ENCODE results near the gene ZSWIM5. TPM values are rescaled to one million over a fixed set of nuclear protein-coding genes. Genes with fewer than 3 reads are reported as not detected.

Gene ZSWIM5
- total RNA-seq, 1 experiment from 2014 or later = 7.9 TPM

DNA sequence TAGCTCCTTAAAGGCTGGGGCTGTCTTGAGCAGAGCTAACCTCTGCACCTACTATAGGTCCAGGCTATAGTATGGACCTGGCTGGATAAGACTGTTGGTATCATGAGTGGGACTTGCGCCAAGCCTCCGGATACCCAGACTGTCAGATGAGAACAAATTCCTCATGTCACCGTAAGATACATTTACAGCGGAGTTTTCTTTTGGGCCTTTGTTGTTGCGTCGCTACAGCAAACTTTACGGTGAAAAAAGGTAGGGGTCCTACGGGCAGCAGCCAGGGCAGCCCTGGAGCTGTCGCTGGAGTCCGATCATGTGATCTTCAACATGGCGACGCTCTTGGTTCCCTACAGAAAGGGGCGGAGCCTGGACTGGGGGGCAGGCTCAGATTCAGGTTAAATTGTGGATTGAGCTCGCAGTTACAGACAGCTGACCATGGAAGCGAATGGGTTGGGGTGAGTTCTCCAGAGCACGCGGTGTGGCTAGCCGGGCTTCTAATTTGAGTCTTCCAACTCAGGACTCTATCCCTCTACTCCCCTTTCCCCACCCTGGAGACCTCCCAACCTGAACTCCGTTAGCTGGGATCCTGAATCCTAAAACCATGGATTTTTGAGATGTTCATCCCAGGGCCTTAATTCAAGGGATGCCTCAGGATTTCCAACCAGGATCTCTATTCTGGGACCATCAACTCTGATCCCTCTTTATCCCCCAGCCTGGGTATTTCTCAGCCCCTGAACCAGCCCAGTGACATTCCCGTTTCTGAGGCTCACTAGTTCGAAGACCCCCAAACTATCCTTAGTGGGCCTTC lies 194.4 kb downstream of the ZSWIM5 start, which contains the start of gene UROD:
Gene UROD, plus strand, starts transcription at position 418 of the 802 bp plus-strand sequence. Its CDS starts 12 bp downstream, at position 430.
- peak within 1 kb of the TSS; percentile 80 for H3K27ac ChIP-seq (ENCODE audit: low read length)
- peak within 1 kb of the TSS; percentile 89 to 94 for H3K4me3 ChIP-seq (ENCODE audit: low read depth in 2 of 2, low read length in 2 of 2)
- no TSS peak for BruUV-seq (replicated peaks)
- ATAC-seq (peak; percentile 84), DNase-seq (ENCODE audit: low read depth, low spot score) (peak; percentile 94)
- no peaks in the 10 kb centered on the region; the same call in 1 of the 2 replicates for H3K36me3 ChIP-seq (ENCODE audit: control insufficient read depth, insufficient read depth, low read length)
- intact Hi-C loops (cut with micrococcal nuclease; ENCODE audit: unreplicated experiment) (loop anchor here (1.0 to 10.0 kb wide), 4 partner anchors 175 to 480 kb away; partner anchors contain the start of genes TESK2 and ZSWIM5), in situ Hi-C loops (cut with HindIII; ENCODE audit: low pct_unique_long_range_greater_than_20kb, low sequenced_read_pairs) (no loop called here)
- ChIA-PET POLR2A (interaction anchor here (0.6 to 0.7 kb wide), 2 partner anchors 23 to 293 kb away, joined by 3 read pairs; no protein-coding TSS in a partner anchor), CTCF (interaction anchor here (1.1 to 1.4 kb wide), 3 partner anchors 212 to 480 kb away, joined by 3 to 6 read pairs (median 3); partner anchors contain the start of gene PLK3)
- TF ChIP-seq POLR2AphosphoS5 (IDR thresholded peaks at IDR 0.05; ENCODE audit: low read depth, low read length) (peak; percentile 92), SIN3A (IDR thresholded peaks at IDR 0.05; ENCODE audit: borderline replicate concordance, insufficient read depth, low read depth, low read length) (peak; percentile 99), REST (IDR thresholded peaks at IDR 0.05; ENCODE audit: insufficient read depth in 1 of 2, low read depth in 2 of 2, low read length in 1 of 2) (no peak)
- TF ChIP-seq, protein P1, sequence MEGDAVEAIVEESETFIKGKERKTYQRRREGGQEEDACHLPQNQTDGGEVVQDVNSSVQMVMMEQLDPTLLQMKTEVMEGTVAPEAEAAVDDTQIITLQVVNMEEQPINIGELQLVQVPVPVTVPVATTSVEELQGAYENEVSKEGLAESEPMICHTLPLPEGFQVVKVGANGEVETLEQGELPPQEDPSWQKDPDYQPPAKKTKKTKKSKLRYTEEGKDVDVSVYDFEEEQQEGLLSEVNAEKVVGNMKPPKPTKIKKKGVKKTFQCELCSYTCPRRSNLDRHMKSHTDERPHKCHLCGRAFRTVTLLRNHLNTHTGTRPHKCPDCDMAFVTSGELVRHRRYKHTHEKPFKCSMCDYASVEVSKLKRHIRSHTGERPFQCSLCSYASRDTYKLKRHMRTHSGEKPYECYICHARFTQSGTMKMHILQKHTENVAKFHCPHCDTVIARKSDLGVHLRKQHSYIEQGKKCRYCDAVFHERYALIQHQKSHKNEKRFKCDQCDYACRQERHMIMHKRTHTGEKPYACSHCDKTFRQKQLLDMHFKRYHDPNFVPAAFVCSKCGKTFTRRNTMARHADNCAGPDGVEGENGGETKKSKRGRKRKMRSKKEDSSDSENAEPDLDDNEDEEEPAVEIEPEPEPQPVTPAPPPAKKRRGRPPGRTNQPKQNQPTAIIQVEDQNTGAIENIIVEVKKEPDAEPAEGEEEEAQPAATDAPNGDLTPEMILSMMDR (IDR thresholded peaks at IDR 0.05) = no peak
- no peaks in the 10 kb centered on the region for H3K27me3 ChIP-seq (ENCODE audit: control insufficient read depth, insufficient read depth, low read length)
- H3K9me3 ChIP-seq (ENCODE audit: control insufficient read depth, insufficient read depth, low read depth, low read length) = no peaks in the 10 kb centered on the region
- H3K4me1 ChIP-seq (ENCODE audit: control insufficient read depth, insufficient read depth, low read length) = peaks cover 17% of the 10 kb centered on the region

- CTCF ChIA-PET = interaction anchor here (0.6 to 1.4 kb wide), 6 partner anchors 11 to 499 kb away, joined by 3 to 15 read pairs (median 8); partner anchors contain the start of gene PLK3
- POLR2A ChIA-PET = interaction anchor here (0.7 to 0.9 kb wide), 2 partner anchors 192 to 477 kb away, joined by 3 to 9 read pairs; no protein-coding TSS in a partner anchor
- BruUV-seq (replicated peaks) = no TSS peak
- Histone ChIP-seq H3K4me1 (ENCODE audit: control insufficient read depth, insufficient read depth, low read length) (peaks cover 17% of the 10 kb centered on the region), H3K36me3 (ENCODE audit: control insufficient read depth, insufficient read depth, low read length) (no peaks in the 10 kb centered on the region; the same call in 1 of the 2 replicates), H3K4me3 (ENCODE audit: low read depth in 2 of 2, low read length in 2 of 2) (peak within 1 kb of the TSS; percentile 89 to 94), H3K9me3 (ENCODE audit: control insufficient read depth, insufficient read depth, low read depth, low read length) (no peaks in the 10 kb centered on the region), H3K27ac (ENCODE audit: low read length) (peak within 1 kb of the TSS; percentile 80), H3K27me3 (ENCODE audit: control insufficient read depth, insufficient read depth, low read length) (no peaks in the 10 kb centered on the region)
- intact Hi-C loops (cut with micrococcal nuclease; ENCODE audit: unreplicated experiment) (loop anchor here (5.0 to 10.0 kb wide), 3 partner anchors 174 to 481 kb away; partner anchors contain the start of genes TESK2 and ZSWIM5), in situ Hi-C loops (cut with HindIII; ENCODE audit: low pct_unique_long_range_greater_than_20kb, low sequenced_read_pairs) (no loop called here)
- peak; percentile 59 for DNase-seq (ENCODE audit: low read depth, low spot score)
- TF ChIP-seq SIN3A (IDR thresholded peaks at IDR 0.05; ENCODE audit: borderline replicate concordance, insufficient read depth, low read depth, low read length) (peak; percentile 95; the same call in 1 of the 2 replicates), TCF7L2 (IDR thresholded peaks at IDR 0.05; ENCODE audit: low read depth, low read length) (no peak), REST (IDR thresholded peaks at IDR 0.05; ENCODE audit: insufficient read depth in 1 of 2, low read depth in 2 of 2, low read length in 1 of 2) (0 out of 4 replicates have a peak, but pooled peaks of 1 of the 2 experiments have one; percentile 65), POLR2AphosphoS5 (IDR thresholded peaks at IDR 0.05; ENCODE audit: low read depth, low read length) (no peak; the same call in 1 of the 2 replicates)
- TF ChIP-seq, protein P1 (IDR thresholded peaks at IDR 0.05) = no peak
- peak; percentile 90 for ATAC-seq
Observed at GRCh38 chr1:45010855-45011811, 195.3 kb downstream of the ZSWIM5 start, which contains the start of gene HECTD3. Gene HECTD3 (minus strand): TSS chr1:45011324. CDS start chr1:45011257, 67 bp downstream.
